Adipocyte (in vitro differentiated cells): ENCODE data around the gene SCGB1C1.
"Not testable (repeated sequence)": the region's sequence is repeated elsewhere in the genome, so short reads cannot be mapped to it uniquely, and the experiment has no call there.

Experiments
- DNase-seq: peaks from one replicate; pipeline ENCODE4 v3.0.0-alpha.2; 2015; ENCODE audit warnings: low read depth
- H3K27me3 ChIP-seq: replicated peaks from 2 replicates; pipeline ENCODE4 v1.7.0; 2013; ENCODE audit warnings: mild to moderate bottlenecking, low read length, moderate library complexity; ENCODE audit not compliant: control insufficient read depth, insufficient read depth
- H3K36me3 ChIP-seq: 2 replicates; pipeline ENCODE4 v1.7.0; 2013; ENCODE audit warnings: low read length, mild to moderate bottlenecking, moderate library complexity; ENCODE audit not compliant: control insufficient read depth, insufficient read depth, severe bottlenecking
- H3K4me1 ChIP-seq: 2 replicates; pipeline ENCODE4 v1.7.0; 2013; ENCODE audit warnings: mild to moderate bottlenecking, low read length, moderate library complexity; ENCODE audit not compliant: control insufficient read depth, insufficient read depth
- H3K4me3 ChIP-seq: 2 replicates; pipeline ENCODE4 v1.7.0; 2013; ENCODE audit warnings: mild to moderate bottlenecking, low read length, moderate library complexity
- H3K9ac ChIP-seq: 2 replicates; pipeline ENCODE4 v1.7.0; 2013; ENCODE audit warnings: mild to moderate bottlenecking, low read length, moderate library complexity
- H3K9me3 ChIP-seq: 2 replicates; pipeline ENCODE4 v1.7.0; 2013; ENCODE audit warnings: mild to moderate bottlenecking, low read length, moderate library complexity; ENCODE audit not compliant: control insufficient read depth

The SCGB1C1 gene

GRCh38 chr11:236774-237767 is 44.2 kb downstream of the SCGB1C1 start, which contains the start of gene PSMD13:
PSMD13 (plus strand) TSS chr11:236976; CDS start chr11:237050, 74 bp downstream.
- H3K9me3 ChIP-seq = no peaks in the 10 kb centered on the region

DNA sequence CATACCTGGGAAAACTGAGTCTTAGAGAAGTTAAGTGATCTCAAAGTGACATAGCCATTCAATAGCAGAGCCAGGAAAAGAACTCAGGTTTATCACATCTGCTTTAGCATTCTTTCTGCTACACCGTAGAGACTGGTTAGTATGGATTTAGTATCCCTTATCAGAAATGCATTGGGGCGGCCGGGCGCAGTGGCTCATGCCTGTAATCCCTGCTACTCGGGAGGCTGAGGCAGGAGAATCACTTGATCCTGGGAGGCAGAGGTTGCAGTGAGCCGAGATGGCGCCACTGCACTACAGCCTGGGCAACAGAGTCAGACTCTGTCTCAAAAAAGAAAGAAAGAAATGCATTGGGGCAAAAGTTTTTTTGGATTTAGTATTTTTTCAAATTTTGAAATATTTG is 45.5 kb downstream of the SCGB1C1 start:
- H3K9me3 ChIP-seq, H3K27me3 ChIP-seq, DNase-seq: not testable (repeated sequence)
- H3K4me3 ChIP-seq = peak overlapping the region; percentile 91
- peaks cover 15% of the 10 kb centered on the region for H3K4me1 ChIP-seq
- peaks cover 32% of the 10 kb centered on the region for H3K36me3 ChIP-seq
- peak overlapping the region; percentile 91 for H3K9ac ChIP-seq

More at GRCh38 chr11:236774-237767, 44.2 kb downstream of the SCGB1C1 start, which contains the start of gene PSMD13:
- H3K27me3 ChIP-seq = no peaks in the 10 kb centered on the region
- peak within 1 kb of the TSS; percentile 92 for H3K9ac ChIP-seq
- peaks cover 20% of the 10 kb centered on the region for H3K36me3 ChIP-seq
- DNase-seq = peak; percentile 96
- H3K4me1 ChIP-seq = peaks cover 15% of the 10 kb centered on the region
- H3K4me3 ChIP-seq = peak within 1 kb of the TSS; percentile 91

DNA sequence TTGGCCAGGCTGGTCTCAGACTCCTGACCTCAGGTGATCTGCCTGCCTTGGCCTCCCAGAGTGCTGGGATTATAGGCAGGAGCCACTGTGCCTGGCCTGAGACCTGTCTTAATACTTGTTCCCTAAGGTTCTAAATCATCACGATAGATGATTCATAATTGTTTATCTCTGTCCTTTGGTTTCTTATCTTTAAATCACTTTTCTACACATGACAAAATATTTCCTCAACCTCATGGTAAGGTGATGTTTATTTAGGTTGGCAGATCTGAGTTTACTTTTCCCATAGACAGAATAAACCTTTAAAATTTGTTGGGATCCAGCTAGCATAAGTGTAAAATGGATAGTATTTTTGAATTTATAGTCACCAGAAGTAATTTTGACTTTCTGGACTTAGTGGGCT is 47.4 kb downstream of the SCGB1C1 start:
- H3K9me3 ChIP-seq = no peaks in the 10 kb centered on the region
- no peak overlapping the region for H3K4me3 ChIP-seq
- peaks cover 52% of the 10 kb centered on the region for H3K36me3 ChIP-seq
- H3K27me3 ChIP-seq = no peaks in the 10 kb centered on the region
- DNase-seq = no peak
- H3K9ac ChIP-seq = no peak overlapping the region
- H3K4me1 ChIP-seq = peaks cover 13% of the 10 kb centered on the region

- Histone ChIP-seq H3K9ac (no peak overlapping the region), H3K27me3 (no peaks in the 10 kb centered on the region), H3K9me3 (no peaks in the 10 kb centered on the region), H3K36me3 (peaks cover 65% of the 10 kb centered on the region), H3K4me3 (no peak overlapping the region), H3K4me1 (peaks cover 10% of the 10 kb centered on the region)
- no peak for DNase-seq
Measured at GRCh38 chr11:241634-242033, 48.8 kb downstream of the SCGB1C1 start.
